Upper lobe of left lung (tissue), 4 donors: ENCODE data around the gene KRT13.

Experiments
- EP300 ChIP-seq, 4 donors: sonication (generic); formaldehyde crosslinking; IDR thresholded peaks; one replicate each; pipeline ENCODE4 v1.5.1; 2017; ENCODE audit warnings: antibody characterized with exemption in 4 of 4, control low read depth in 2 of 4
- POLR2A ChIP-seq, 4 donors: fragments of 450-650 bp; IDR thresholded peaks; one replicate each; pipeline ENCODE4 v1.5.1; 2016 to 2017; ENCODE audit warnings: antibody characterized with exemption in 4 of 4, mild to moderate bottlenecking in 2 of 4
- POLR2AphosphoS5 ChIP-seq, 2 donors: sonication (generic); formaldehyde crosslinking; IDR thresholded peaks; one replicate each; pipeline ENCODE4 v1.5.1; 2017; ENCODE audit warnings: antibody characterized with exemption in 2 of 2
- TF ChIP-seq, protein P1 (sequence below), 6 experiments: fragments of 450-650 bp in 4 of 6; fragments of 200-600 bp in 2 of 6; sonication (generic) in 2 of 6; IDR thresholded peaks; one replicate each; pipeline ENCODE4 v1.5.1; 2016 to 2019; ENCODE audit warnings: antibody characterized with exemption in 6 of 6

GRCh38 chr17:41475421-41475820, 30.0 kb downstream of the KRT13 start:
- TF ChIP-seq POLR2AphosphoS5 (IDR thresholded peaks at IDR 0.05) (no peak), POLR2A (IDR thresholded peaks at IDR 0.05) (no peak), EP300 (IDR thresholded peaks at IDR 0.05) (no peak)
- TF ChIP-seq, protein P1, sequence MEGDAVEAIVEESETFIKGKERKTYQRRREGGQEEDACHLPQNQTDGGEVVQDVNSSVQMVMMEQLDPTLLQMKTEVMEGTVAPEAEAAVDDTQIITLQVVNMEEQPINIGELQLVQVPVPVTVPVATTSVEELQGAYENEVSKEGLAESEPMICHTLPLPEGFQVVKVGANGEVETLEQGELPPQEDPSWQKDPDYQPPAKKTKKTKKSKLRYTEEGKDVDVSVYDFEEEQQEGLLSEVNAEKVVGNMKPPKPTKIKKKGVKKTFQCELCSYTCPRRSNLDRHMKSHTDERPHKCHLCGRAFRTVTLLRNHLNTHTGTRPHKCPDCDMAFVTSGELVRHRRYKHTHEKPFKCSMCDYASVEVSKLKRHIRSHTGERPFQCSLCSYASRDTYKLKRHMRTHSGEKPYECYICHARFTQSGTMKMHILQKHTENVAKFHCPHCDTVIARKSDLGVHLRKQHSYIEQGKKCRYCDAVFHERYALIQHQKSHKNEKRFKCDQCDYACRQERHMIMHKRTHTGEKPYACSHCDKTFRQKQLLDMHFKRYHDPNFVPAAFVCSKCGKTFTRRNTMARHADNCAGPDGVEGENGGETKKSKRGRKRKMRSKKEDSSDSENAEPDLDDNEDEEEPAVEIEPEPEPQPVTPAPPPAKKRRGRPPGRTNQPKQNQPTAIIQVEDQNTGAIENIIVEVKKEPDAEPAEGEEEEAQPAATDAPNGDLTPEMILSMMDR (IDR thresholded peaks at IDR 0.05): no peak
